ENCODE measurements around the gene UBTD1.
"Not testable (repeated sequence)": the region's sequence is repeated elsewhere in the genome, so short reads cannot be mapped to it uniquely, and the experiment has no call there.

The UBTD1 gene

GRCh38 chr10:97466755-97467154 lies 32.0 kb upstream of the UBTD1 start:
- DNase-seq (ENCODE audit: extremely low read depth, low read depth) = no peak
- no peak for TF ChIP-seq CTCF (IDR thresholded peaks at IDR 0.05; ENCODE audit: low read depth, low read length)

- no peak for DNase-seq (ENCODE audit: extremely low read depth, low read depth)
Observed at GRCh38 chr10:97468162-97468561, 30.6 kb upstream of the UBTD1 start.

GRCh38 chr10:97468781-97469180 lies 29.9 kb upstream of the UBTD1 start:
- not testable (repeated sequence) for DNase-seq (ENCODE audit: extremely low read depth, low read depth)

More at GRCh38 chr10:97468162-97468561, 30.6 kb upstream of the UBTD1 start:
- TF ChIP-seq CTCF (IDR thresholded peaks at IDR 0.05; ENCODE audit: low read depth, low read length) = no peak

- no peak for TF ChIP-seq CTCF (IDR thresholded peaks at IDR 0.05; ENCODE audit: low read depth, low read length)
- DNase-seq (ENCODE audit: extremely low read depth, low read depth) = no peak
Observed at GRCh38 chr10:97474918-97475317, 23.8 kb upstream of the UBTD1 start.

- no peak for TF ChIP-seq CTCF (IDR thresholded peaks at IDR 0.05; ENCODE audit: low read depth, low read length)
- DNase-seq (ENCODE audit: extremely low read depth, low read depth) = no peak
Observed at GRCh38 chr10:97475936-97476594, 22.7 kb upstream of the UBTD1 start.

GRCh38 chr10:97479410-97479809 lies 19.3 kb upstream of the UBTD1 start:
- not testable (repeated sequence) for DNase-seq (ENCODE audit: extremely low read depth, low read depth)

GRCh38 chr10:97479939-97480338 lies 18.8 kb upstream of the UBTD1 start:
- no peak for DNase-seq (ENCODE audit: extremely low read depth, low read depth)
- no peak for TF ChIP-seq CTCF (IDR thresholded peaks at IDR 0.05; ENCODE audit: low read depth, low read length)

- DNase-seq (ENCODE audit: extremely low read depth, low read depth) = no peak
- TF ChIP-seq CTCF (IDR thresholded peaks at IDR 0.05; ENCODE audit: low read depth, low read length) = no peak
Observed at GRCh38 chr10:97481071-97481470, 17.7 kb upstream of the UBTD1 start.
